Adrenal gland (tissue), 12 donors: ENCODE measurements around the gene KCNK13. TPM values are rescaled to one million over a fixed set of nuclear protein-coding genes. Genes with fewer than 3 reads are reported as not detected.

Experiments used
- DNase-seq, 7 donors: peaks; one replicate each; pipeline ENCODE4 v3.0.0-alpha.2; 2019 to 2020
- H3K27ac ChIP-seq, 5 donors: fragments of 200-600 bp; sonication (generic) in 4 of 5; 1 replicate in 3 of 5; 2 replicates in 2 of 5; pipeline versions ENCODE4 v1.5.1 to v1.8.0; 2016 to 2020; ENCODE audit warnings: mild to moderate bottlenecking in 1 of 5
- H3K27me3 ChIP-seq: fragments of 200-600 bp; 2 replicates; pipeline ENCODE4 v1.8.0; 2021
- H3K36me3 ChIP-seq, 2 donors: fragments of 200-600 bp; replicated peaks in 1 of 2; 1 replicate in 1 of 2; 2 replicates in 1 of 2; pipeline versions ENCODE4 v1.5.1 to v1.8.0; 2018 to 2022
- H3K4me1 ChIP-seq, 2 donors: fragments of 200-600 bp; replicated peaks in 1 of 2; 1 replicate in 1 of 2; 2 replicates in 1 of 2; pipeline versions ENCODE4 v1.5.1 to v1.8.0; 2018 to 2021
- H3K4me3 ChIP-seq, 4 donors: fragments of 200-600 bp; sonication (generic) in 3 of 4; one replicate each; pipeline ENCODE4 v1.5.1; 2016 to 2018
- H3K9me3 ChIP-seq, 3 donors: fragments of 200-600 bp; sonication (generic) in 1 of 3; replicated peaks in 1 of 3; 1 replicate in 2 of 3; 2 replicates in 1 of 3; pipeline versions ENCODE4 v1.5.1 to v1.8.0; 2016 to 2021
- POLR2A ChIP-seq, 2 donors: fragments of 450-650 bp; IDR thresholded peaks; one replicate each; pipeline ENCODE4 v1.6.1; 2017; ENCODE audit warnings: antibody characterized with exemption in 2 of 2, mild to moderate bottlenecking in 2 of 2, moderate library complexity in 1 of 2
- WGBS, 4 donors: extraction: QIAGEN DNeasy Blood & Tissue Kit in 2 of 4; methylation state at CpG; one replicate each; pipeline versions ENCODE4 v1.1.5 to v1.1.7; 2013 to 2017; 5-methylcytosine and 5-hydroxymethylcytosine counted together
- intact Hi-C, 2 donors: fragments of 100-400 bp; cut with DNase I; formaldehyde crosslinking; loops; one replicate each; pipeline versions ENCODE4 v1.14.1 to v1.15.0; 2022 to 2023
- polyA plus RNA-seq, 3 donors: library from polyadenylated mRNA; stranded (reverse); fragments of 200-250 nt in 2 of 3; fragments of 350-450 nt in 1 of 3; fragmentation: Illumina TruSeq in 1 of 3; extraction: RNeasy Lipid Tissue Mini Kit (QIAGEN cat#74804) in 1 of 3; gene quantifications; one replicate each; pipeline ENCODE4 v1.2.3, GENCODE V29; 2013 to 2014
- total RNA-seq, 9 donors: library from RNA; depleted of rRNA in 4 of 9; stranded (reverse); fragments of >200 nt in 4 of 9; fragments of 120-200 nt in 1 of 9; fragmentation: NEBNext Ultra II Directional in 1 of 9; extraction: Animal tissue kit (Norgen Biotek cat#: 25700) in 1 of 9; gene quantifications; one replicate each; pipeline versions ENCODE4 v1.1.0 to v1.2.4, GENCODE V29; 2013 to 2023
- TF ChIP-seq, protein P1 (sequence below), 6 experiments: fragments of 450-650 bp in 4 of 6; fragments of 200-600 bp in 2 of 6; sonication (generic) in 1 of 6; IDR thresholded peaks; 1 replicate in 5 of 6; 2 replicates in 1 of 6; pipeline versions ENCODE4 v1.5.1 to v1.8.0; 2016 to 2021; ENCODE audit warnings: antibody characterized with exemption in 6 of 6, mild to moderate bottlenecking in 2 of 6, moderate library complexity in 1 of 6
- donor health status: healthy with polysubstance abuse.
- donor health status: Bipolar disorder and iron deficiency.
- donor health status: DM: yes; HTN: yes; CAD: no.
- donor health status: DM: no; HTN: no; CAD: no.
- donor health status: DM: no; HTN: no; CAD: no.
- donor health status: DM: yes; HTN: yes; CAD: no.

KCNK13 gene
- total and polyA plus RNA-seq, 12 donors = 0.24 to 3.6 (median 1.5) TPM; not detected in 1

GRCh38 chr14:90115780-90116179 lies 54.0 kb downstream of the KCNK13 start:
- H3K36me3 ChIP-seq = no peaks in the 10 kb centered on the region
- DNase-seq = no peak
- H3K4me3 ChIP-seq = no peak overlapping the region
- H3K27me3 ChIP-seq = no peaks in the 10 kb centered on the region
- H3K27ac ChIP-seq = no peak overlapping the region
- H3K4me1 ChIP-seq = no peaks in the 10 kb centered on the region
- no peak for TF ChIP-seq POLR2A (IDR thresholded peaks at IDR 0.05)
- TF ChIP-seq, protein P1, sequence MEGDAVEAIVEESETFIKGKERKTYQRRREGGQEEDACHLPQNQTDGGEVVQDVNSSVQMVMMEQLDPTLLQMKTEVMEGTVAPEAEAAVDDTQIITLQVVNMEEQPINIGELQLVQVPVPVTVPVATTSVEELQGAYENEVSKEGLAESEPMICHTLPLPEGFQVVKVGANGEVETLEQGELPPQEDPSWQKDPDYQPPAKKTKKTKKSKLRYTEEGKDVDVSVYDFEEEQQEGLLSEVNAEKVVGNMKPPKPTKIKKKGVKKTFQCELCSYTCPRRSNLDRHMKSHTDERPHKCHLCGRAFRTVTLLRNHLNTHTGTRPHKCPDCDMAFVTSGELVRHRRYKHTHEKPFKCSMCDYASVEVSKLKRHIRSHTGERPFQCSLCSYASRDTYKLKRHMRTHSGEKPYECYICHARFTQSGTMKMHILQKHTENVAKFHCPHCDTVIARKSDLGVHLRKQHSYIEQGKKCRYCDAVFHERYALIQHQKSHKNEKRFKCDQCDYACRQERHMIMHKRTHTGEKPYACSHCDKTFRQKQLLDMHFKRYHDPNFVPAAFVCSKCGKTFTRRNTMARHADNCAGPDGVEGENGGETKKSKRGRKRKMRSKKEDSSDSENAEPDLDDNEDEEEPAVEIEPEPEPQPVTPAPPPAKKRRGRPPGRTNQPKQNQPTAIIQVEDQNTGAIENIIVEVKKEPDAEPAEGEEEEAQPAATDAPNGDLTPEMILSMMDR (IDR thresholded peaks at IDR 0.05) = no peak
- intact Hi-C loops = no loop called here
- WGBS, 4 donors = 0 to 84% (median 80%) methylated on average over 1 of the region's 1 CpG
- H3K9me3 ChIP-seq = no peaks in the 10 kb centered on the region

DNA sequence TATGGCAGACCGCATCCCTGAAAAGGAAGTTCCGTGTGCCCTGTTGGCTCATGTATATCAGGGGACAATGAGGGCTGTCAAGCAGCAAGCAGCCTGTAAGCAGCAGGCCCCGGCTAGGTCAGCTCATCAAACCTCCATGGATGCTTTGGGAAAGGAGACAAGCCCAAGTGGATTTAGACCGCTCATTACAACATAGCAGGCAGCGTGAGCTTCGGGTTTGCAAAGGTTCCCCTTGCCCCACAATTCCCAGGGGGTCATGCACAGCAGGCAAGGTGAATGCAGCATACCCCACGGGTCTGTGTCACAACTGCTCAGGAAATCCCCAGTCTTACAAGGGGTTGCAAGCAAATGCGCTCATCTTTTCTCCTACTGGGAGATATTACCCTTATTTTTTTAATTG lies 54.6 kb downstream of the KCNK13 start:
- H3K27me3 ChIP-seq = no peaks in the 10 kb centered on the region
- intact Hi-C loops = no loop called here
- H3K4me1 ChIP-seq = no peaks in the 10 kb centered on the region
- H3K4me3 ChIP-seq = no peak overlapping the region
- no peak overlapping the region for H3K27ac ChIP-seq
- H3K36me3 ChIP-seq = no peaks in the 10 kb centered on the region
- H3K9me3 ChIP-seq = no peaks in the 10 kb centered on the region
- WGBS, 4 donors = 70 to 78% (median 73%) methylated on average over 5 to 8 of the region's 8 CpGs
- no peak for DNase-seq
- TF ChIP-seq, protein P1 (IDR thresholded peaks at IDR 0.05) = no peak
- TF ChIP-seq POLR2A (IDR thresholded peaks at IDR 0.05) = no peak

DNA sequence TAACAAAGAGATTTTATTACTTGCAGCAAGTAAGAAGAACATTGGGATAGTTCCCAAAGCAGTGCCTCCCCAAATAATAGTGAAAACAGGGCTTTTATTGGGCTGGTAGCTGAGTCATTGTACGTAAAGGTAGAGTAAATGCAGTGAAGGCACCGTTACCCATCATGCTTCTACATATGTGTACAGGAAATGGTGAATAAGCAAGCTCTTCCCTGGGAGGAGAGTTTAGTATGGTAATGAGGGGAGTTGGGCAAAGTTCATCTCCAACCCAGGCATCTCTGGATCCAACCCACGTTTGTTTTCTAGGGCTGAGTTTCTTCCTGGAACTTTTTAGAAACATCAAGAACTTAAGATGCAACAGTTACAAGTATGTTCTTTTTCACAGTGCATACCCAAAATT lies 56.2 kb downstream of the KCNK13 start:
- intact Hi-C loops = no loop called here
- Histone ChIP-seq H3K27me3 (no peaks in the 10 kb centered on the region), H3K9me3 (no peaks in the 10 kb centered on the region), H3K4me1 (no peaks in the 10 kb centered on the region), H3K27ac (no peak overlapping the region), H3K36me3 (no peaks in the 10 kb centered on the region), H3K4me3 (no peak overlapping the region)
- no peak for TF ChIP-seq POLR2A (IDR thresholded peaks at IDR 0.05)
- TF ChIP-seq, protein P1 (IDR thresholded peaks at IDR 0.05) = no peak
- no peak for DNase-seq
- WGBS, 4 donors = 68 to 76% (median 72%) methylated on average over 3 of the region's 3 CpGs

- Histone ChIP-seq H3K27ac (no peak overlapping the region), H3K4me3 (no peak overlapping the region), H3K36me3 (no peaks in the 10 kb centered on the region), H3K4me1 (no peaks in the 10 kb centered on the region), H3K9me3 (no peaks in the 10 kb centered on the region), H3K27me3 (no peaks in the 10 kb centered on the region)
- 88 to 92% (median 91%) methylated on average over 15 of the region's 15 CpGs for WGBS, 4 donors
- no peak for DNase-seq
- TF ChIP-seq, protein P1 (IDR thresholded peaks at IDR 0.05) = no peak
- no peak for TF ChIP-seq POLR2A (IDR thresholded peaks at IDR 0.05)
- intact Hi-C loops = no loop called here
These were observed 64.5 kb downstream of the KCNK13 start for GRCh38 chr14:90126260-90126659.
